Peyer's patch (tissue), 4 donors: ENCODE data around the gene MYO9A.

Experiments
- POLR2A ChIP-seq, 2 donors: fragments of 450-650 bp; IDR thresholded peaks; one replicate each; pipeline ENCODE4 v1.5.1; 2017; ENCODE audit warnings: antibody characterized with exemption in 2 of 2, mild to moderate bottlenecking in 2 of 2, moderate library complexity in 2 of 2
- TF ChIP-seq, protein P1 (sequence below), 6 experiments: fragments of 450-650 bp in 4 of 6; fragments of 200-600 bp in 2 of 6; sonication (generic) in 1 of 6; IDR thresholded peaks; one replicate each; pipeline ENCODE4 v1.5.1; 2017 to 2019; ENCODE audit warnings: antibody characterized with exemption in 6 of 6, mild to moderate bottlenecking in 3 of 6, moderate library complexity in 1 of 6

DNA sequence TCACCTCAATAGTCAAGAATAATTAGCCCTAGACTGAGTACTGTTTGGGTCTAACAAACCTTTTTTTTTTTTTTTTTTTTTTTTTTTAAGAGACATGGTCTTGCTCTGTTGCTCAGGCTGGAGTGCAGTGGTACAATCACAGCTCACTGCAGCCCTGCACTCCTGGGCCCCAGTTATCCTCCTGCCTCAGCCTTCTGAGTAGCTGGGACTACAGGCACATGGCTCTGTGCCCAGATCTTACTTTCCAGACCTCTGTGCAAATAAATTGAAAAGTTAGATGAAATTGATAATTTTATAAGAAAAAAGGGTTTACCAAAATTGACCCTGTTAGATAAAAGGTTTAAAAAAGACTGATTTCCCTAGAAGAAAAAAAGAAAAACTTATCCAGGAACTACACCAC lies 228.6 kb downstream of the MYO9A start:
- TF ChIP-seq, protein P1, sequence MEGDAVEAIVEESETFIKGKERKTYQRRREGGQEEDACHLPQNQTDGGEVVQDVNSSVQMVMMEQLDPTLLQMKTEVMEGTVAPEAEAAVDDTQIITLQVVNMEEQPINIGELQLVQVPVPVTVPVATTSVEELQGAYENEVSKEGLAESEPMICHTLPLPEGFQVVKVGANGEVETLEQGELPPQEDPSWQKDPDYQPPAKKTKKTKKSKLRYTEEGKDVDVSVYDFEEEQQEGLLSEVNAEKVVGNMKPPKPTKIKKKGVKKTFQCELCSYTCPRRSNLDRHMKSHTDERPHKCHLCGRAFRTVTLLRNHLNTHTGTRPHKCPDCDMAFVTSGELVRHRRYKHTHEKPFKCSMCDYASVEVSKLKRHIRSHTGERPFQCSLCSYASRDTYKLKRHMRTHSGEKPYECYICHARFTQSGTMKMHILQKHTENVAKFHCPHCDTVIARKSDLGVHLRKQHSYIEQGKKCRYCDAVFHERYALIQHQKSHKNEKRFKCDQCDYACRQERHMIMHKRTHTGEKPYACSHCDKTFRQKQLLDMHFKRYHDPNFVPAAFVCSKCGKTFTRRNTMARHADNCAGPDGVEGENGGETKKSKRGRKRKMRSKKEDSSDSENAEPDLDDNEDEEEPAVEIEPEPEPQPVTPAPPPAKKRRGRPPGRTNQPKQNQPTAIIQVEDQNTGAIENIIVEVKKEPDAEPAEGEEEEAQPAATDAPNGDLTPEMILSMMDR (IDR thresholded peaks at IDR 0.05), result no peak
- no peak for TF ChIP-seq POLR2A (IDR thresholded peaks at IDR 0.05)
